NOMO-1 treated with DMSO at 0.1 percent for 48 hours (cell line): ENCODE data around the gene VANGL1.

Experiments used
- DNase-seq: peaks from one replicate; lab custom pipeline; 2025; ENCODE audit not compliant: unreplicated experiment; lab: John Stamatoyannopoulos, UW

VANGL1 gene

GRCh38 chr1:115697619-115698018 lies 55.8 kb downstream of the VANGL1 start:
- no peak for DNase-seq

- no peak for DNase-seq
Measured at GRCh38 chr1:115701090-115701489, 59.3 kb downstream of the VANGL1 start.

GRCh38 chr1:115702959-115703358 lies 61.2 kb downstream of the VANGL1 start:
- no peak for DNase-seq

GRCh38 chr1:115705085-115705951 lies 63.5 kb downstream of the VANGL1 start:
- DNase-seq: no peak

- DNase-seq: no peak
Measured at GRCh38 chr1:115705963-115706362, 64.2 kb downstream of the VANGL1 start.

- DNase-seq: peak; percentile 30
Measured at GRCh38 chr1:115706587-115707425, 65.0 kb downstream of the VANGL1 start.

- DNase-seq: no peak
Measured at GRCh38 chr1:115710859-115711624, 69.3 kb downstream of the VANGL1 start.

- no peak for DNase-seq
Measured at GRCh38 chr1:115712911-115713609, 71.3 kb downstream of the VANGL1 start.

GRCh38 chr1:115713906-115714305 lies 72.1 kb downstream of the VANGL1 start:
- no peak for DNase-seq

GRCh38 chr1:115714572-115715141 lies 72.9 kb downstream of the VANGL1 start:
- no peak for DNase-seq

- DNase-seq: peak; percentile 5
Measured at GRCh38 chr1:115717541-115717940, 75.8 kb downstream of the VANGL1 start.

GRCh38 chr1:115718011-115718754 lies 76.4 kb downstream of the VANGL1 start:
- no peak for DNase-seq

- no peak for DNase-seq
Measured at GRCh38 chr1:115719285-115719684, 77.5 kb downstream of the VANGL1 start.

- no peak for DNase-seq
Measured at GRCh38 chr1:115722221-115722620, 80.5 kb downstream of the VANGL1 start.

GRCh38 chr1:115723756-115724155 lies 82.0 kb downstream of the VANGL1 start:
- DNase-seq: no peak

- DNase-seq: no peak
Measured at GRCh38 chr1:115725600-115725999, 83.8 kb downstream of the VANGL1 start.

GRCh38 chr1:115726161-115726560 lies 84.4 kb downstream of the VANGL1 start:
- no peak for DNase-seq

- no peak for DNase-seq
Measured at GRCh38 chr1:115726570-115726969, 84.8 kb downstream of the VANGL1 start.

GRCh38 chr1:115727706-115728249 lies 86.0 kb downstream of the VANGL1 start:
- DNase-seq: peak; percentile 91
